Measurements from ENCODE around the gene PLEKHJ1. TPM values are rescaled to one million over a fixed set of nuclear protein-coding genes. Genes with fewer than 3 reads are reported as not detected.

The PLEKHJ1 gene
- total and polyA plus RNA-seq, 4 donors, result 22.2 to 44.5 (median 37.0) TPM

GRCh38 chr19:2236064-2236313 lies 140 bp downstream of the PLEKHJ1 start (continued):
- TF ChIP-seq MAX (IDR thresholded peaks at IDR 0.05) (no peak), HNF4A (conservative IDR thresholded peaks at IDR 0.05) (no peak)

- H3K4me1 ChIP-seq (ENCODE audit: control insufficient read depth in 4 of 4, insufficient read depth in 4 of 4, low read length in 3 of 4), result peaks cover 15 to 47% (median 36%) of the 10 kb centered on the region in 4 donors
- no peaks in the 10 kb centered on the region for H3K9me3 ChIP-seq (ENCODE audit: control insufficient read depth in 4 of 4, low read length in 3 of 4)
- peak overlapping the region; percentile 97 to 100 for H3K27ac ChIP-seq (ENCODE audit: low read depth in 1 of 2, low read length in 2 of 2)
- peaks cover 0 to 7% (median 2%) of the 10 kb centered on the region in 4 donors for H3K36me3 ChIP-seq (ENCODE audit: control insufficient read depth in 4 of 4, insufficient read depth in 3 of 4, low read depth in 1 of 4, low read length in 3 of 4)
- under 1% methylated on average over 48 of the region's 48 CpGs for WGBS
- H3K9ac ChIP-seq (ENCODE audit: low read depth in 1 of 2, low read length in 2 of 2), result peak overlapping the region in 1 of 2 donors; percentile 4
- TF ChIP-seq HNF4A (conservative IDR thresholded peaks at IDR 0.05), result peak in 1 of 2 donors; percentile 17
- no peak for TF ChIP-seq YY1 (IDR thresholded peaks at IDR 0.05)
- TF ChIP-seq RAD21 (IDR thresholded peaks at IDR 0.05), result no peak
- TF ChIP-seq FOXA2 (IDR thresholded peaks at IDR 0.05), result no peak
- no peak for TF ChIP-seq RXRA (IDR thresholded peaks at IDR 0.05)
- TF ChIP-seq CTCF (IDR thresholded peaks at IDR 0.05; ENCODE audit: low read depth, low read length, missing input control), result no peak
- no peaks in the 10 kb centered on the region for H3K27me3 ChIP-seq (ENCODE audit: control insufficient read depth in 4 of 4, insufficient read depth in 4 of 4, low read length in 3 of 4)
- peak overlapping the region; percentile 49 to 98 (median 81) for H3K4me3 ChIP-seq (ENCODE audit: low read depth in 1 of 3, low read length in 3 of 3)
- no peak for DNase-seq (ENCODE audit: low spot score)
Measured at GRCh38 chr19:2235381-2236063, 607 bp downstream of the PLEKHJ1 start.

- Histone ChIP-seq H3K4me1 (ENCODE audit: control insufficient read depth in 4 of 4, insufficient read depth in 4 of 4, low read length in 3 of 4) (peaks cover 11 to 42% (median 31%) of the 10 kb centered on the region in 4 donors), H3K9ac (ENCODE audit: low read depth in 1 of 2, low read length in 2 of 2) (peak overlapping the region in 1 of 2 donors; percentile 4), H3K27me3 (ENCODE audit: control insufficient read depth in 4 of 4, insufficient read depth in 4 of 4, low read length in 3 of 4) (no peaks in the 10 kb centered on the region), H3K9me3 (ENCODE audit: control insufficient read depth in 4 of 4, low read length in 3 of 4) (no peaks in the 10 kb centered on the region), H3K36me3 (ENCODE audit: control insufficient read depth in 4 of 4, insufficient read depth in 3 of 4, low read depth in 1 of 4, low read length in 3 of 4) (peaks cover 0 to 9% (median 4%) of the 10 kb centered on the region in 4 donors), H3K27ac (ENCODE audit: low read depth in 1 of 2, low read length in 2 of 2) (peak overlapping the region; percentile 97 to 100), H3K4me3 (ENCODE audit: low read depth in 1 of 3, low read length in 3 of 3) (peak overlapping the region in 2 of 3 donors; percentile 81 to 98)
- 72% methylated on average over 6 of the region's 6 CpGs for WGBS
- DNase-seq (ENCODE audit: low spot score), result no peak
- TF ChIP-seq REST (IDR thresholded peaks at IDR 0.05) (no peak), NR2F2 (IDR thresholded peaks at IDR 0.05) (no peak), RAD21 (IDR thresholded peaks at IDR 0.05) (no peak), GABPA (IDR thresholded peaks at IDR 0.05 in 1 of 2, conservative IDR thresholded peaks at IDR 0.05 in 1 of 2) (no peak), FOXA1 (IDR thresholded peaks at IDR 0.05) (no peak), ATF3 (IDR thresholded peaks at IDR 0.05) (no peak), EGR1 (IDR thresholded peaks at IDR 0.05; ENCODE audit: low read depth in 2 of 2) (no peak), RXRA (IDR thresholded peaks at IDR 0.05) (no peak)
Measured at GRCh38 chr19:2234996-2235380, 1.1 kb downstream of the PLEKHJ1 start.
